ENCODE measurements around the gene CSK. TPM values are rescaled to one million over a fixed set of nuclear protein-coding genes. Genes with fewer than 3 reads are reported as not detected.

CSK gene
- total RNA-seq, 4 donors from 2014 or later: 6.4 to 11.7 (median 10.8) TPM

DNA sequence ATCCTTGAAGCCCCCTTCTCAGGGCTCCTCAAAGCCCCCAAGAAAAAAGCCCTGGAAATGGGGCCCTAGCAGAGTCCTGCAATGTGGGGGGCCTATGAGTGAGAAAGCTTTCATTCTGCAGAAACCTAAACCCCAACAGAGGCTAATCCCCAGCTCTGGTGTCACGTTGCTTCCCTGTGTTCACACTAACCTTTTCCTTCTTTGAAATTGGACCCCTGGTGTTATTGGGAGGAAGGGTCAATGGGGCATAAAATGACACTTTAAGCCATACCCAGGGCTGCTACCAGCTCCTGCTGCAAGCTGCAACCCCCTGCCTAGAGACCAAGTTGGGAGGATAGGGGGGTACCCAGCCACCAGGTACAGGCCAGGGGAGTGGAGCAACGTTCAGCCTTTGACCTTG, 31.1 kb upstream of the CSK start:
- Histone ChIP-seq H3K4me3 (no peak overlapping the region), H3K27me3 (no peaks in the 10 kb centered on the region), H3K9me3 (no peaks in the 10 kb centered on the region), H3K27ac (no peak overlapping the region), H3K4me1 (no peaks in the 10 kb centered on the region), H3K36me3 (no peaks in the 10 kb centered on the region)
- in situ Hi-C loops (cut with MboI; ENCODE audit: low sequenced_read_pairs in 4 of 4) (loop anchor here in 2 of 4 donors (25.0 kb wide), 1 partner anchor 363 kb away; no protein-coding TSS in a partner anchor), intact Hi-C loops (cut with DNase I; ENCODE audit: low total_unique reads) (no loop called here)
- TF ChIP-seq, protein P1, sequence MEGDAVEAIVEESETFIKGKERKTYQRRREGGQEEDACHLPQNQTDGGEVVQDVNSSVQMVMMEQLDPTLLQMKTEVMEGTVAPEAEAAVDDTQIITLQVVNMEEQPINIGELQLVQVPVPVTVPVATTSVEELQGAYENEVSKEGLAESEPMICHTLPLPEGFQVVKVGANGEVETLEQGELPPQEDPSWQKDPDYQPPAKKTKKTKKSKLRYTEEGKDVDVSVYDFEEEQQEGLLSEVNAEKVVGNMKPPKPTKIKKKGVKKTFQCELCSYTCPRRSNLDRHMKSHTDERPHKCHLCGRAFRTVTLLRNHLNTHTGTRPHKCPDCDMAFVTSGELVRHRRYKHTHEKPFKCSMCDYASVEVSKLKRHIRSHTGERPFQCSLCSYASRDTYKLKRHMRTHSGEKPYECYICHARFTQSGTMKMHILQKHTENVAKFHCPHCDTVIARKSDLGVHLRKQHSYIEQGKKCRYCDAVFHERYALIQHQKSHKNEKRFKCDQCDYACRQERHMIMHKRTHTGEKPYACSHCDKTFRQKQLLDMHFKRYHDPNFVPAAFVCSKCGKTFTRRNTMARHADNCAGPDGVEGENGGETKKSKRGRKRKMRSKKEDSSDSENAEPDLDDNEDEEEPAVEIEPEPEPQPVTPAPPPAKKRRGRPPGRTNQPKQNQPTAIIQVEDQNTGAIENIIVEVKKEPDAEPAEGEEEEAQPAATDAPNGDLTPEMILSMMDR (IDR thresholded peaks at IDR 0.05 in 4 of 5, conservative IDR thresholded peaks at IDR 0.05 in 1 of 5): no peak
- TF ChIP-seq POLR2A (IDR thresholded peaks at IDR 0.05): no peak
- ATAC-seq: no peak
- no peak for DNase-seq

DNA sequence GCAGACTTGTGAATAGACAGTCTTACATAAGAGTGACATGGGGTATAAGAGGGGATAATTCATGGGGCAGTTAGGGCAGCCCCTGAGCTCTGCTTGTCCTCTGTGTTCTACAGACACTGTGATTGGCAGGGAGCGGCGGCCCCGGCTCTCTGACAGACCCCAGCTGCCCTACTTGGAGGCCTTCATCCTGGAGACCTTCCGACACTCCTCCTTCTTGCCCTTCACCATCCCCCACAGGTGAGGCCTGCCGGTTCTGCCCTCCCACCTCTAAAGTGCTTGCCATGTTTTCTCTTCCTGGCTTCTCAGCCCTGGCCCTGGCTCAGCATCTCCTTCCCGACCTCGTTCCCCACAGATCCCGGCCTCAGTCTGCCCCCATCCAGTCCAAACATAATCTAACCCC, 29.9 kb upstream of the CSK start:
- intact Hi-C loops (cut with DNase I; ENCODE audit: low total_unique reads): no loop called here
- Histone ChIP-seq H3K27me3 (no peaks in the 10 kb centered on the region), H3K4me3 (no peak overlapping the region), H3K27ac (no peak overlapping the region), H3K9me3 (no peaks in the 10 kb centered on the region), H3K4me1 (no peaks in the 10 kb centered on the region), H3K36me3 (no peaks in the 10 kb centered on the region)
- TF ChIP-seq, protein P1 (IDR thresholded peaks at IDR 0.05 in 4 of 5, conservative IDR thresholded peaks at IDR 0.05 in 1 of 5): no peak
- TF ChIP-seq POLR2A (IDR thresholded peaks at IDR 0.05): no peak
- DNase-seq (no peak), ATAC-seq (no peak)
- in situ Hi-C loops (cut with MboI; ENCODE audit: low sequenced_read_pairs in 4 of 4): loop anchor here in 2 of 4 donors (25.0 kb wide), 1 partner anchor 365 kb away; no protein-coding TSS in a partner anchor

DNA sequence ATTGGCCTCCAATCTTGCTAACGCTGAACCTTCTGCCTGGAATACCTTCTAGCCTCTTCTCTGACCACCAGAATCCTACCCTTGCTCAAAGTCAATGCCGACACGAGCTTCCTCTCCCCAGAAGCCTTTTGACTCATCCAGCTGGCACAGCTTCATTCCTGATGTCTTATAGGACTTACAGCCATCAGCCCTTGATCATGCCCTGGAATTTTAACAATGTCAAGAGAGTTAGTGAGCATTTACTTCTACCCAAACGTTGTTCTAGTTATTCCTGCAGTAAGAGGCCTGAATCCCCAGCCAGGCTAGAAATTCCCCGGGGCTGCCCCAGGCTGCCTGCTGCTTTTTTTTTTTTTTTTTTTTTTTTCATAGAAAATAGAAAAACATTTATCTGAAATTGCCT, 29.3 kb upstream of the CSK start:
- no peaks in the 10 kb centered on the region for H3K36me3 ChIP-seq
- no peaks in the 10 kb centered on the region for H3K9me3 ChIP-seq
- H3K27ac ChIP-seq: no peak overlapping the region
- intact Hi-C loops (cut with DNase I; ENCODE audit: low total_unique reads): no loop called here
- H3K4me3 ChIP-seq: no peak overlapping the region
- no peak for DNase-seq
- no peak for ATAC-seq
- no peak for TF ChIP-seq POLR2A (IDR thresholded peaks at IDR 0.05)
- TF ChIP-seq, protein P1 (IDR thresholded peaks at IDR 0.05 in 4 of 5, conservative IDR thresholded peaks at IDR 0.05 in 1 of 5): no peak
- in situ Hi-C loops (cut with MboI; ENCODE audit: low sequenced_read_pairs in 4 of 4): loop anchor here in 2 of 4 donors (25.0 kb wide), 1 partner anchor 365 kb away; no protein-coding TSS in a partner anchor
- no peaks in the 10 kb centered on the region for H3K4me1 ChIP-seq
- no peaks in the 10 kb centered on the region for H3K27me3 ChIP-seq

DNA sequence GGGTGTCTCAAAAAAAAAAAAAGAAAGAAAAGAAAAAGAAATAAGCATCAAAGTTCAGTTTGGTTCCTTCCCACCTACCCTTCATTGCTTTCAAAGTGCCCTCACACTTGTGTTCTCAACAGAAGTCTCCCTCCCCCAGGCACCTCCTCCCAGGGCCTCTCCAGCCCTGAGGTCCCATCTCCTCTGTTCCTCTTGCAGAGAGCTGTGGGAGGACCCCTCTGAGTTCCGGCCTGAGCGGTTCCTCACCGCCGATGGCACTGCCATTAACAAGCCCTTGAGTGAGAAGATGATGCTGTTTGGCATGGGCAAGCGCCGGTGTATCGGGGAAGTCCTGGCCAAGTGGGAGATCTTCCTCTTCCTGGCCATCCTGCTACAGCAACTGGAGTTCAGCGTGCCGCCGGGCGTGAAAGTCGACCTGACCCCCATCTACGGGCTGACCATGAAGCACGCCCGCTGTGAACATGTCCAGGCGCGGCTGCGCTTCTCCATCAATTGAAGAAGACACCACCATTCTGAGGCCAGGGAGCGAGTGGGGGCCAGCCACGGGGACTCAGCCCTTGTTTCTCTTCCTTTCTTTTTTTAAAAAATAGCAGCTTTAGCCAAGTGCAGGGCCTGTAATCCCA, 27.2 kb upstream of the CSK start:
- Histone ChIP-seq H3K4me3 (no peak overlapping the region), H3K9me3 (no peaks in the 10 kb centered on the region), H3K27me3 (no peaks in the 10 kb centered on the region), H3K36me3 (no peaks in the 10 kb centered on the region), H3K4me1 (no peaks in the 10 kb centered on the region), H3K27ac (no peak overlapping the region)
- TF ChIP-seq, protein P1 (IDR thresholded peaks at IDR 0.05 in 4 of 5, conservative IDR thresholded peaks at IDR 0.05 in 1 of 5): no peak
- TF ChIP-seq POLR2A (IDR thresholded peaks at IDR 0.05): no peak
- DNase-seq (no peak), ATAC-seq (no peak)
- intact Hi-C loops (cut with DNase I; ENCODE audit: low total_unique reads) (no loop called here), in situ Hi-C loops (cut with MboI; ENCODE audit: low sequenced_read_pairs in 4 of 4) (loop anchor here in 2 of 4 donors (25.0 kb wide), 1 partner anchor 367 kb away; no protein-coding TSS in a partner anchor)

Measured in gastrocnemius medialis (tissue), 4 donors.